Measurements from ENCODE around the gene KIF6. TPM values are rescaled to one million over a fixed set of nuclear protein-coding genes. Genes with fewer than 3 reads are reported as not detected.

Gene KIF6
- total RNA-seq, 2 experiments from 2014 or later = not detected

DNA sequence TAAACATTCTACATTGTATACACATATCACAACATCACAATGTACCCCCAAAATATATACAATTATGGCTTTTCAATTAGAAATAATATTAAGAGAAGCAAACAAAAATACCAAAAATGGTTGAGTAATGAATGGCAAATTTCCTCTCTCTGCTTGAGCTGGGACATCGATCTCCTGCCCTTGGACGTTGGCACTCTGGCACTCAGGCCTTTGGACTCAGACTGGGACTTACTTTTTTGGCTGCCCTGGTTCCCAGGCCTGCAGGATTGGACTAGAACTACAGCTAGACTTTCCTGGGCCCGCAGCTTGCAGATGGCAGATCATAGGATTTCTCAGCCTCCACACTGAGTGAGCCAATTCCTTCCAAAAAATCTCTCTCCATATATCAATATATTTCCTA, 349.8 kb downstream of the KIF6 start:
- no peaks in the 10 kb centered on the region for H3K4me1 Mint-ChIP-seq
- POLR2A ChIA-PET = no interaction called here

DNA sequence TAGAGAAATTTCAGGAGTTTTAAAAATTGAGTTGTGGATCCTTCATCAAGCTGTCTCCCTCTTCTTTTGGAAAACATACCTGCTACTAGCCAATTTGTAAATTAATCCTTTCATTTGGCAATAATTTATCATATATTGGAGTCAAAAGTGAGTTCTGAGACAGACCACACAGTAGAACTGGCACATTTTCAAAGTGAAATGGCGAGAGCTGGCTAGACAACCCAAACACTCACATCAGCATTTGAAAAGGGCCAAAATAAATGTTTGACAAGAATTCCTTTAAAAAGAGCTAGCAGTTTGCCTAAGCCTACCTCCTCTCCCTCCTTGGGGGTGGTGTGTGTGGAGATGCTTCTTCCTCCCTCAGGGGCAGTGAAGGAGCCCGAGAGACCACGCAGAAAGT, 354.8 kb downstream of the KIF6 start:
- H3K27me3 Mint-ChIP-seq = peaks cover 5% of the 10 kb centered on the region
- ChIA-PET CTCF (no interaction called here), POLR2A (no interaction called here)
- no peaks in the 10 kb centered on the region for H3K36me3 Mint-ChIP-seq (ENCODE audit: low read depth)
- H3K4me3 Mint-ChIP-seq = no peak overlapping the region
- no peak overlapping the region for H3K27ac Mint-ChIP-seq
- no peak for DNase-seq
- no peaks in the 10 kb centered on the region for H3K9me3 Mint-ChIP-seq
- H3K4me1 Mint-ChIP-seq = no peaks in the 10 kb centered on the region

More for the DNA sequence above, 349.8 kb downstream of the KIF6 start:
- no peaks in the 10 kb centered on the region for H3K36me3 Mint-ChIP-seq (ENCODE audit: low read depth)
- CTCF ChIA-PET = interaction anchor here (1.0 kb wide), 1 partner anchor 13 kb away, joined by 3 read pairs; no protein-coding TSS in a partner anchor
- DNase-seq = no peak
- no peak overlapping the region for H3K27ac Mint-ChIP-seq
- H3K9me3 Mint-ChIP-seq = no peaks in the 10 kb centered on the region
- H3K4me3 Mint-ChIP-seq = no peak overlapping the region
- peaks cover 13% of the 10 kb centered on the region for H3K27me3 Mint-ChIP-seq

DNA sequence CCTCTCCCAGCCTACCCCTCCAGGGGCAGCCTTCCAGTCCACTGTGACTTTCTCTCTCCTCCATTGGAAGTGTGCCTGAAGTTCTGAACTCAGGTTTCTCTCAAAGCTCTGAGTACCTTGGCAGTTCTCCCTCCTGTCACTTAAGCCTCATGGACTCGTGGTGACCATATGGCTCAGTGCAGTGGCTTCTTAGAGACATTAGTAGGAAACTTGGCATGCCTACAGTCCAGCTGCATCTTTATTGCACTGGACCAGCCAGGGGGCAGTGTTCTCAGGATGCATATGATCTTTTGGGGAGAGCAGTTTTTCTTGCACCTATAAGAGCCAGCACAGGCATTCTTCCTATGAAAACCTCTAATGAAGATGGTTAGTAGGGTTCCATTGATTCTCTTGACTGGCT, 355.2 kb downstream of the KIF6 start:
- Mint-ChIP-seq H3K27me3 (peaks cover 4% of the 10 kb centered on the region), H3K9me3 (no peaks in the 10 kb centered on the region)
- CTCF ChIA-PET = no interaction called here

DNA sequence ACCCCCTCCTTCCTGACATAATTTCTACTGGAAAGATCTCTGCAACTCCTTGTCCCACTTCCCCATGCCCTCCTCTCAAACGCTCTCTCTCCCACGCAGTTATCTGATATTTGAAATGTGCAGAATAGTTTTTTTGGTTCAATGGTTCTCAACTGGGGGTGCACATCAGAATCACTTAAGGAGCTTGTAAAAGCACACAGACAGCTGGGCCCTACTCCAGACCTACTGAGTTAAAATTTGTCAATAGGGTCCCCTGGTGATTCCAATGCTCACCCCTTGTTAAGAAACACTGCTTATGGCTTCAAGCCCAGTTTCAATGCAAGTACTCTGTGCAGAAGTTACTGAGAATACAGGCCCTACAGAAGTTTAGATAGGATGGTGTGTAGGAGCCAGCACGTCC, 357.5 kb downstream of the KIF6 start:
- ChIA-PET POLR2A (no interaction called here), CTCF (no interaction called here)
- Mint-ChIP-seq H3K4me3 (no peak overlapping the region), H3K27ac (no peak overlapping the region), H3K9me3 (no peaks in the 10 kb centered on the region), H3K27me3 (no peaks in the 10 kb centered on the region), H3K36me3 (ENCODE audit: low read depth) (no peaks in the 10 kb centered on the region), H3K4me1 (no peaks in the 10 kb centered on the region)
- no peak for DNase-seq

More for the DNA sequence above, 355.2 kb downstream of the KIF6 start:
- POLR2A ChIA-PET = no interaction called here
- H3K27ac Mint-ChIP-seq = no peak overlapping the region
- no peak overlapping the region for H3K4me3 Mint-ChIP-seq
- no peaks in the 10 kb centered on the region for H3K36me3 Mint-ChIP-seq (ENCODE audit: low read depth)
- DNase-seq = no peak
- H3K4me1 Mint-ChIP-seq = no peaks in the 10 kb centered on the region

DNA sequence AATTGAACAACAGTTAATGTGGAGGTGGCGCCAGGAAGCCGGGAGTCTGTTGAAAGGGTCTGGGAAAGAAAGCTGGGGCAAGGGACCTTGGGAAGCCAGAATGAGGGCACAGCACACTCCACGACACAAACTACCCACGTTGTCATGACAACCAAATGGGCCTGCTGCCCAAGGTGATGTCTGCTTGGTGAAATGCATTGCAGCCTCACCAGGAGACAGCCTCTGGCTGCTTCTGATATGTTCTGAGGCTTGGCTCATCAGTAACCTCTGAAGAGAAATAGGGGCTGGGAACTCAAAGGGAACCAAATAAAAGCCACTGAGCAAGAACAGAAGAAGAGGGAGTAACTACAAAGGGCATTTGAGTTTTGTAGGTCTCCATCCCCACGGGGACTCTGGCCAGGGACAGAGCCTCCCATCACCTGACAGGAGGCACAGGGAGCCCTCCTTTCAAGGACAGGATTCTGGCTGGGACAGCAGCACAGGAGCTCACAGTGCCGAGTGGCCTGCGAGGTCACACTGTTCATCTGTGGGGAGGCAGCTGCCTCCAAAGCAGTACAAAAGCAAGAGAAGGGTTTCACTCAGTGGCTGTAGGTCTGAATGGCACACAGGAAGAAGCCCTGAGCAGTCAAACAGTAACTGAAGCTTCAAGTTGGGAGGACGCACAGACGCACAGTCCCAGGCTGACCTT, 358.1 kb downstream of the KIF6 start:
- Mint-ChIP-seq H3K27ac (no peak overlapping the region), H3K36me3 (ENCODE audit: low read depth) (no peaks in the 10 kb centered on the region), H3K27me3 (no peaks in the 10 kb centered on the region), H3K4me3 (no peak overlapping the region), H3K9me3 (no peaks in the 10 kb centered on the region), H3K4me1 (no peaks in the 10 kb centered on the region)
- no peak for DNase-seq
- POLR2A ChIA-PET = no interaction called here
- CTCF ChIA-PET = no interaction called here

DNA sequence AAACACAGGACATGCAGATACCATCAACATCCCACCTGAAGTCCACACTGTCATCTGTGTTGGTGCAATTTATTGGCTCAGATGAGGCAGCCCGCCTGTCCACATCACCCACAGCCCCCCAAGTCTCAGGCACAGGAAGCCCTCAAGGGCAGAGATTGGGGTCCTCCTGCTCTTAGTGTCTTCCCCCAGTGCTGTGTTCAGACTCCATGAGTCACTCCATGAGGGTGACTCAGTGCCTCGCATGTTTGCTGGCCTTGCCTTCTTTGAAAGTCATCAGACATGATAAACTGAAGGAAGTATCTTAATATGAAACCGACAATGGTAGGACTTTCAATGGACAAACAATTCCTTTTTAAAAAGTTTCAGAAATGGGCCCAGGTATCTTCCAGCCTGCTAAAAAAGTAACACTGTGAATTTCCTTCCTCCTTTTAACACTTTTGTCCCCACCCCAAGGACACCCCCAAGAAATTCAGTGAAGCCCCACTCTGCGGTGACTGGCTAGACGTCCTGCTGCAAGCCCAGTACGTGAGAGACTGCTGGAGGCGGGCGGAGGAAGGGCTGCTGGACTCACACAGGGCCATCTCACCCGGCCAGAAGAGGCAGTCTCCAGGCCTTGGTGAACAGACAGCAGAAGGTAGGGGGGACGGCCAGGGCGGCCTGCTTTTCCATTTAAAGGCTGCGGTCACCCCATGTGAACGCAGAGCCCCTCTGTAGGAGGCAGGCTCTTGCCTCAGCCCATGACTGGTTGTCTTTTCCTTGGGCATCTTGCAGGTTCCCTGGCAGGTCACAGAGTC, 359.7 kb downstream of the KIF6 start:
- no peaks in the 10 kb centered on the region for H3K36me3 Mint-ChIP-seq (ENCODE audit: low read depth)

DNA sequence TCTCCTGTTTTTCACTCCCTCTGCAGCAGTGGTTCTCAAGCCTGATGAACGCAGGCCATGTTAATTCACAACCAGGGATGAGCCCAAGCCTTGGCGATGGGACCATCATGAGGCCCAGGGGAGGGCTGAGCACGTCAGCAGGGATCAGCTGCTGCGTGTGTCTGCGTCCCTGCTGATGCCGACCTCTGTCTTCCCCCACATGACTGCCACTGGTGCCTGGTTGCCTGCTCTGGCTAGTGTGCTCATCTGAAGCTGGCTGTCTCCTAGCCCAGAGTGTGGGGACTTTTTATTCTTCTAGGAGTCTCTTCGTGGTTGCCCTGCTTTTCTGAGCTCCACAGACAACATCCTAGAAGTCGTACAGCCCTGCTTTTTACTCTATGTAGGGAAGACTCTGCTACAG, 361.9 kb downstream of the KIF6 start:
- no peaks in the 10 kb centered on the region for H3K4me1 Mint-ChIP-seq

More for the DNA sequence above, 359.7 kb downstream of the KIF6 start:
- Mint-ChIP-seq H3K4me3 (no peak overlapping the region), H3K4me1 (no peaks in the 10 kb centered on the region), H3K27ac (no peak overlapping the region), H3K27me3 (no peaks in the 10 kb centered on the region), H3K9me3 (no peaks in the 10 kb centered on the region)
- POLR2A ChIA-PET = no interaction called here
- CTCF ChIA-PET = no interaction called here
- no peak for DNase-seq

DNA sequence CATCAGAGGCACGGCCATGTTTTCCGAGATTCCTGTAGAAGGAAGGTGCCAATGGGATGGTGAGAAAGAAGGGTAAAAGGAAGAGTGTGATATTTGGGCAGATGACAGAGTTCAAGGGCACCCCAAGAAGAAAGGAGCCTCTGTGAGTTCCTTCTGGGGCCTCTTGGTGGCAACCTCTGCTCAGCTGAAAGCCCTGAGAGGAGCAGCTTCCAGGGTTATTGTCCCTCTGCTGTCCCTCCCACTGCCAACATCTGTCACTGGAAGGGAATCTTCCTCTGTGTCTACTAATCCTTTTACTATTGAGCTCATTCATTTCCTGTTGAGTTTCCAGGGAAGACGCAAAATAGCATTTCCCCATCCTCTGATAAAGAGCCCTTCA, 362.7 kb downstream of the KIF6 start:
- Mint-ChIP-seq H3K9me3 (no peaks in the 10 kb centered on the region), H3K4me3 (no peak overlapping the region), H3K27ac (no peak overlapping the region), H3K36me3 (ENCODE audit: low read depth) (no peaks in the 10 kb centered on the region), H3K4me1 (no peaks in the 10 kb centered on the region), H3K27me3 (no peaks in the 10 kb centered on the region)
- ChIA-PET CTCF (interaction anchor here (0.9 to 1.1 kb wide), 2 partner anchors 13 to 503 kb away, joined by 3 read pairs; no protein-coding TSS in a partner anchor), POLR2A (no interaction called here)
- no peak for DNase-seq

More for the DNA sequence above, 361.9 kb downstream of the KIF6 start:
- no peak for DNase-seq
- no peaks in the 10 kb centered on the region for H3K27me3 Mint-ChIP-seq
- no peaks in the 10 kb centered on the region for H3K9me3 Mint-ChIP-seq
- no peaks in the 10 kb centered on the region for H3K36me3 Mint-ChIP-seq (ENCODE audit: low read depth)
- POLR2A ChIA-PET = no interaction called here
- H3K4me3 Mint-ChIP-seq = no peak overlapping the region
- CTCF ChIA-PET = interaction anchor here (0.9 to 1.1 kb wide), 2 partner anchors 12 to 503 kb away, joined by 3 read pairs; no protein-coding TSS in a partner anchor
- H3K27ac Mint-ChIP-seq = no peak overlapping the region

DNA sequence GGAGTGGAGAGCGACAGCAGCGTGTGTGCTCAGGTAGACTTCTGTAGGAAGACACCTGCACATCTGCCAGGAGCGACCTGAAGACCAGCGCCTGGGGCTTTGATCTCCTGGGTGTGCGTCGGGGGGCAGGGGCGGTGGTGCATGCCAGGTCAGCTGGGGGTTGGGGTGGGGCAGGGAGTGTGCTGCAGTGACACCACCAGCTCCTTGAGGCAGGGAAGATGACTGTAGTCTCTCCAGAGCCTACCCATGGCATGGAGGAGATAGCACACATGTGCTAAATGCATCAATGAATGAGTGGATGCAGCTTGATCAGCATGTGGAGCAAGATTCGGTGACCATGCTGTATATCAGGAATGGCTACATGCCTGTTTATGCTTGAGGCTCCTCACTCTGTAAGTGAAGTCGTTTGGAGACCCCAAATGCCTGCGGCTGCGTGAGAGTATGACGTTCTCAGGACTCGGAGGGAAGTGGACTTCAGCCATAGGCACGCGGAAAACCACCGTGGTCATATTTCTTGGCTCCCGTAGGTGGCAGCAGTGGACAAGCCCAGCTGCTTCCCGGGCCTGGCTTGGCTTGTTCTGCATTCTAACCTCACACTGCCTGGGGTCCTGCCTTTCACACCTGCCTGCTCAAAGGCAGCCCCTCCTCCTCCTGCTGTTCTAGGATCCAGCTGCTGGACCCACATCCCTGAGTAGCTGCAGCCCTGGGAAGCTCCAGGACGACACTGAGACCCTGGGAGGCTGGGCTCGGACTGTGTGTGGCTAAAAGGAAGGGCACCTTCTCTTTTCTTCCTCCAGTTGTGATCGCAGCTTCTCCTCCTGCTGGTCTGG, 363.3 kb downstream of the KIF6 start:
- no peaks in the 10 kb centered on the region for H3K4me1 Mint-ChIP-seq
- H3K36me3 Mint-ChIP-seq (ENCODE audit: low read depth) = no peaks in the 10 kb centered on the region
- no peak overlapping the region for H3K27ac Mint-ChIP-seq
- no peak overlapping the region for H3K4me3 Mint-ChIP-seq
- POLR2A ChIA-PET = no interaction called here
- no peaks in the 10 kb centered on the region for H3K9me3 Mint-ChIP-seq
- peak; percentile 43 for DNase-seq
- CTCF ChIA-PET = interaction anchor here (1.1 kb wide), 1 partner anchor 504 kb away, joined by 3 read pairs; no protein-coding TSS in a partner anchor
- no peaks in the 10 kb centered on the region for H3K27me3 Mint-ChIP-seq

DNA sequence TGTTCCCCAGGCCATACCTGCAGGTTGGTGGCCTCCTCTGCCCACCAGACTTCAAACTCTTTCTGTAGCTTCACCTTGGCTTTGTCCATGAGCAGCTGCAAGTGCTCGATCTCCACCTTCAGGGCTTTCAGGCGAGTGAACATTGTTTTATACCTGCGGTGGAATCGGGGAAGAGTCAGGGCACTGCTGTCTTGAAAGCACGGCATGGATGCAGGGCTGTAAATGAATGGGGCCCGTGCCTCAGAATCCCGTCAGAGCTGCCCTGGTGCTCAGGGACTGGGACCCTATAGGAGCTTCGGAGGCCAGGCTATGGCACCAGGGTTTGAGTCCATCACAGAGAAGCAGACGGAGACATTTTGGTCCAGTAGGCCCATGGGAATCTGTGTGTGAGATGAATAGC, 364.8 kb downstream of the KIF6 start:
- no peaks in the 10 kb centered on the region for H3K36me3 Mint-ChIP-seq (ENCODE audit: low read depth)
- no peak overlapping the region for H3K27ac Mint-ChIP-seq
- DNase-seq = no peak
- POLR2A ChIA-PET = no interaction called here
- H3K4me3 Mint-ChIP-seq = no peak overlapping the region
- no peaks in the 10 kb centered on the region for H3K9me3 Mint-ChIP-seq
- no peaks in the 10 kb centered on the region for H3K4me1 Mint-ChIP-seq
- no peaks in the 10 kb centered on the region for H3K27me3 Mint-ChIP-seq
- CTCF ChIA-PET = no interaction called here

DNA sequence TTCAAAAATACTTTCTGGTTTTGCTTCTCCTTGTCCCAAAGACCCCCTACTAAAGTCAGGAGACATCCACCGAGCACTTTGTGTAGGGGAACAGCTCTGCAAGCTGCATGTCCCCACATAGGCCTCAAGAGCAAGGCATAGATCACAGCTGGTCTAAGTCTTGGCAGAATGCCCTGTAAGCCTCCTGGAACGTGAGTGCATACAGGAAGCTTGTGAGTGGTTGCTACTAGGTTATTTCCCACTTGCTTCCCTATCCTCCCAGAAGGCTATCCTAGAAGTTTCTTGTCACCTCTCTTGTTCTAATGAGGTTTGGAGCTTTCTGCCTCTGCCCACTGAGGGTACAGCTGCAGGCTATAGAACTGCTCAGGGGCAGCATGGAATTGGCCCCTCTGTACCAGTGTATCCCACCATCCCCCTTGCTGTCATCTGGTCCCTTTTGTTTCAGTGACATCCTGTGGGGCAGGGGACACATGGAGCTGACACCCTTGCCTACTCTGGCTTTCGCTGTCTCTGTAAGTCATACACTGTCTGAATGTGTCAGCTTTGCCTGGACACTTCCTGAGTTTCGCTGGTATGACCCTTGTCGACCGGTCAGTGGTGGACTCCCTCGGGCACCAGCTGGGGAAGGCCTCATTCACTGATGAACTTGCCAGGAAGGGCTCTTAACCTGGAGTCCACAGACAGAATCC, 367.1 kb downstream of the KIF6 start:
- H3K36me3 Mint-ChIP-seq (ENCODE audit: low read depth) = no peaks in the 10 kb centered on the region
- no peaks in the 10 kb centered on the region for H3K4me1 Mint-ChIP-seq
- no peaks in the 10 kb centered on the region for H3K9me3 Mint-ChIP-seq
- H3K27me3 Mint-ChIP-seq = no peaks in the 10 kb centered on the region
- ChIA-PET CTCF (no interaction called here), POLR2A (no interaction called here)
- DNase-seq = no peak
- no peak overlapping the region for H3K4me3 Mint-ChIP-seq
- H3K27ac Mint-ChIP-seq = no peak overlapping the region

DNA sequence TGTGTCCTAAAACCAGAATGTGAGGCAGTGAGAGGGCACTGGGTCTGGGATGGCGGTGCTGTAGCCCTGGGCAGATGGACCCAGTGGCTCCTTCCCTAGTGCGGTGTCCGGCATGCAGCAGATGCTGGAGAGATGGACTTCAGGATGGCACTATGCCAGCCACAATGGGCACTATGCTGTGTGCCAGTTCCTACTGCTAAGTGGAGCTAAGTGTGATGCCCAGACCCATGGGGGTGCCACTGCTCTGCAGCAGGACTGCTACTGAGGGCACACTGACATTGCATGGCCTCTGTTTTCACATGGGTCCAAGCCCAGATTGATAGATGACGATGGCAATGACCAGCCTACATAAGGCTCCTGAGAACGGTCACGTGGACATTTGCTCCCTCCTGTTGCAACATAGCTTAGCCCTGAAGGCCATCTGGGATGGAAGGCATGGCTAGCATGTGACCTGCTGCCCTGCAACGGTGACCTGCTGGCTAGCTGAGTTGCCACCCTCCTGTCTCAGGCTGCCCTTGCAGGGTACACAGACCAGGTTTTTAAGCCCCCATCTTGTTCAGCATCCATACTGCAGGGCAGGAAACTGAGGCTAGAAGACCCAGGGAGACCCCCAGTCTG, 371.4 kb downstream of the KIF6 start:
- no peak overlapping the region for H3K4me3 Mint-ChIP-seq
- no peak overlapping the region for H3K27ac Mint-ChIP-seq
- no peak for DNase-seq
- H3K27me3 Mint-ChIP-seq = no peaks in the 10 kb centered on the region
- no peaks in the 10 kb centered on the region for H3K9me3 Mint-ChIP-seq
- H3K36me3 Mint-ChIP-seq (ENCODE audit: low read depth) = no peaks in the 10 kb centered on the region
- CTCF ChIA-PET = no interaction called here
- no peaks in the 10 kb centered on the region for H3K4me1 Mint-ChIP-seq
- POLR2A ChIA-PET = no interaction called here

All from activated CD4-positive, alpha-beta memory T cell treated with anti-CD3 and anti-CD28 coated beads, Interleukin-2, amount 10 ng/mL, durations not matched to agents 7 days and 5 days (primary cell).